Subcutaneous adipose tissue (tissue), 4 donors: ENCODE results near the gene DCP1B. TPM values are rescaled to one million over a fixed set of nuclear protein-coding genes. Genes with fewer than 3 reads are reported as not detected.

Experiments
- CTCF ChIP-seq: fragments of 450-650 bp; IDR thresholded peaks from one replicate; pipeline ENCODE4 v1.5.1; 2016; ENCODE audit warnings: low read depth, mild to moderate bottlenecking, control low read depth, antibody characterized with exemption, moderate library complexity
- total RNA-seq, 4 donors: library from RNA; depleted of rRNA; stranded (reverse); fragments of >200 nt; gene quantifications; one replicate each; pipeline ENCODE4 v1.1.0, GENCODE V29; 2016

Gene DCP1B
- total RNA-seq, 4 donors from 2014 or later = 12.4 to 13.2 (median 12.9) TPM

- TF ChIP-seq CTCF = no peak
Observed at GRCh38 chr12:2046957-2047356, 42.7 kb upstream of the DCP1B start.

DNA sequence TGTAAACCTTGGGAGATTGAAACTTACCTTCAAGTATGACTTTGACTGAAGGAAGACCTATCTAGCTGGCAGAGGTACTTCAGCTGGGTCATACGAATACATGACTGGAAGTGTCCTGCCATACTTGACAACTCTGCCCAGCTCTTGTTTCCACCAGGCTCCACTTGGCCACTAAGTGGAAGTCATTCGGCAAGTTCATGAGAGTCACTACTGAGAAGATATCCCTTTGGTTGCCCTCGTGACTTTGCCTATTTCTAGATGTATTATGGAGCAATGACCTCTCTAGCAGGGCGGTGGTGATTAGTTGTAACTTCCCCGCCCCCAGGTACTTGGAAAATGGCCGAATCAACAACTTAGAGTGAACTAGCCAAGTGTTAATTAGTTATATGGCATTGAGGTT lies 39.9 kb upstream of the DCP1B start:
- TF ChIP-seq CTCF = no peak

- no peak for TF ChIP-seq CTCF
Observed at GRCh38 chr12:2043054-2043453, 38.8 kb upstream of the DCP1B start.

DNA sequence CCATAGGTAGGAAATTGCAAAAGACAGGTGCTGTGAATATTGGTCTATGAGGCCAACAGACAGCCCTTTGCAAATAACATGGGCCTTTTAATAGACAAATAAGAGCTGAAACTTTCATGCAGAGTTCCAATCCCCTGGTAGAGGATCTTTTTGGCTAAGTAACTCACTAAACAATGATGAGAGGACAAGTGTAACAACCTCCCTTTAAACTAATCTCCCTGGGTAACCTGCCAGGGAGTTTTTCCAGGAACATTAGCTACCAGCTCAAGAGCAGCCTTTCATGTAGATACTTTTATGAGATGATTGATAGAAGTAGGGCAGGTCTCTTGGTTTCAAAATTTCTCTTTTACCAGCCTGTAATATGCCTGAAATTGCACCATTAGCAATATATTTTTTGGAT lies 34.8 kb upstream of the DCP1B start:
- TF ChIP-seq CTCF = no peak

GRCh38 chr12:2035431-2036055 lies 31.3 kb upstream of the DCP1B start:
- TF ChIP-seq CTCF = no peak

- no peak for TF ChIP-seq CTCF
Observed at GRCh38 chr12:2034633-2035430, 30.6 kb upstream of the DCP1B start.

GRCh38 chr12:2032506-2032905 lies 28.2 kb upstream of the DCP1B start:
- no peak for TF ChIP-seq CTCF
